Right lobe of liver (tissue), 4 donors: ENCODE measurements around the gene METTL24.

ENCODE experiments used
- CTCF ChIP-seq, 4 donors: fragments of 200-600 bp in 3 of 4; fragments of 450-650 bp in 1 of 4; IDR thresholded peaks; one replicate each; pipeline versions ENCODE4 v1.5.1 to v1.8.0; 2016 to 2022; ENCODE audit warnings: antibody characterized with exemption in 4 of 4, mild to moderate bottlenecking in 2 of 4
- POLR2A ChIP-seq: fragments of 450-650 bp; IDR thresholded peaks from one replicate; pipeline ENCODE4 v1.6.1; 2017; ENCODE audit warnings: antibody characterized with exemption, mild to moderate bottlenecking
- donor health status: DM: no; HTN: no; CAD: no.
- donor health status: DM: no; HTN: no; CAD: no.
- donor health status: DM: no; HTN: yes; CAD: no.

- TF ChIP-seq CTCF (IDR thresholded peaks at IDR 0.05) (no peak), POLR2A (no peak)
Measured at GRCh38 chr6:110246900-110247546, 111.1 kb downstream of the METTL24 start.
